A673 (cell line): ENCODE measurements around the gene SELENOT. TPM values are rescaled to one million over a fixed set of nuclear protein-coding genes. Genes with fewer than 3 reads are reported as not detected.

Experiments used
- BruUV-seq: library from RNA; stranded (reverse); fragments of 400-500 nt; replicated peaks from 2 replicates; lab custom pipeline; 2021; lab: Mats Ljungman, UMichigan
- CTCF ChIA-PET: fragments of 300-600 bp; sonication (Branson Sonifier 250); formaldehyde crosslinking; loops from one replicate; lab custom pipeline; 2022; ENCODE audit warnings: antibody characterized with exemption; lab: Charles Lee
- POLR2A ChIA-PET: fragments of 300-600 bp; sonication (Branson Sonifier 250); formaldehyde crosslinking; loops from one replicate; lab custom pipeline; 2022; ENCODE audit warnings: antibody characterized with exemption; ENCODE audit not compliant: low non-redundant PET; lab: Charles Lee
- DNase-seq: peaks from one replicate; pipeline ENCODE4 v3.0.0-alpha.2; 2015; ENCODE audit warnings: low spot score
- H3K27ac ChIP-seq: fragments of 200-600 bp; sonication (generic); 2 replicates; pipeline ENCODE4 v1.5.1; 2016; ENCODE audit warnings: mixed run types, low read depth, mild to moderate bottlenecking, mixed read lengths, antibody characterized with exemption, low read length; ENCODE audit not compliant: poor library complexity, severe bottlenecking
- H3K27me3 ChIP-seq: fragments of 200-600 bp; sonication (generic); replicated peaks from 2 replicates; pipeline ENCODE4 v1.6.1; 2017; ENCODE audit warnings: mixed run types, low read depth, mild to moderate bottlenecking, mixed read lengths, antibody characterized with exemption, low read length; ENCODE audit not compliant: insufficient read depth, poor library complexity
- H3K36me3 ChIP-seq: fragments of 200-600 bp; sonication (generic); 2 replicates; pipeline ENCODE4 v1.6.1; 2016; ENCODE audit warnings: mixed run types, mild to moderate bottlenecking, mixed read lengths, antibody characterized with exemption, low read length; ENCODE audit not compliant: insufficient read depth, poor library complexity, severe bottlenecking
- H3K4me1 ChIP-seq: fragments of 200-600 bp; sonication (generic); 2 replicates; pipeline ENCODE4 v1.6.1; 2017; ENCODE audit warnings: mixed run types, mild to moderate bottlenecking, mixed read lengths, antibody characterized with exemption, low read length; ENCODE audit not compliant: insufficient read depth, poor library complexity, severe bottlenecking
- H3K4me3 ChIP-seq: fragments of 200-600 bp; sonication (generic); 2 replicates; pipeline ENCODE4 v1.5.1; 2016; ENCODE audit warnings: low read depth, mixed run types, mild to moderate bottlenecking, mixed read lengths, low read length; ENCODE audit not compliant: poor library complexity, severe bottlenecking
- H3K9me3 ChIP-seq: fragments of 200-600 bp; sonication (generic); 2 replicates; pipeline ENCODE4 v1.6.1; 2016; ENCODE audit warnings: mixed run types, low read depth, mild to moderate bottlenecking, mixed read lengths, antibody characterized with exemption, low read length; ENCODE audit not compliant: poor library complexity, severe bottlenecking
- CTCF ChIP-seq: fragments of 300-800, 200-600 bp; sonication (generic); conservative IDR thresholded peaks from 2 replicates; pipeline ENCODE4 v1.5.1; 2017; ENCODE audit warnings: low read depth, mild to moderate bottlenecking, antibody characterized with exemption, low read length, moderate library complexity, mixed read lengths
- EZH2 ChIP-seq: fragments of 200-600 bp; sonication (generic); IDR thresholded peaks from 2 replicates; pipeline ENCODE4 v1.6.1; 2017; ENCODE audit warnings: borderline replicate concordance, low read depth, mild to moderate bottlenecking, mixed read lengths, antibody characterized with exemption, low read length; ENCODE audit not compliant: poor library complexity, severe bottlenecking
- intact Hi-C: fragments of 100-400 bp; cut with micrococcal nuclease; formaldehyde crosslinking; loops from one replicate; pipeline ENCODE4 v1.10.0; 2022; ENCODE audit not compliant: unreplicated experiment
- total RNA-seq: library from RNA; stranded (reverse); gene quantifications from 2 replicates; pipeline ENCODE4 v1.2.3, GENCODE V29; 2021

Gene SELENOT
- total RNA-seq, 1 experiment from 2014 or later: 108 TPM

- no TSS peak for BruUV-seq
- TF ChIP-seq CTCF: no peak
- TF ChIP-seq EZH2: no peak
- Histone ChIP-seq H3K36me3 (peaks cover 36% of the 10 kb centered on the region), H3K4me3 (no peak overlapping the region), H3K27me3 (no peaks in the 10 kb centered on the region), H3K27ac (no peak overlapping the region), H3K4me1 (peaks cover 4% of the 10 kb centered on the region), H3K9me3 (no peaks in the 10 kb centered on the region)
- intact Hi-C loops: no loop called here
- no peak for DNase-seq
- ChIA-PET CTCF (no interaction called here), POLR2A (no interaction called here)
Measured at GRCh38 chr3:150623945-150624344, 20.8 kb downstream of the SELENOT start.

- H3K27ac ChIP-seq: no peak overlapping the region
- BruUV-seq: no TSS peak
- H3K27me3 ChIP-seq: no peaks in the 10 kb centered on the region
- CTCF ChIA-PET: no interaction called here
- intact Hi-C loops: no loop called here
- H3K4me1 ChIP-seq: peaks cover 4% of the 10 kb centered on the region
- TF ChIP-seq EZH2 (no peak), CTCF (no peak)
- H3K9me3 ChIP-seq: no peaks in the 10 kb centered on the region
- peaks cover 36% of the 10 kb centered on the region for H3K36me3 ChIP-seq
- DNase-seq: no peak
- POLR2A ChIA-PET: no interaction called here
- H3K4me3 ChIP-seq: no peak overlapping the region
Measured at GRCh38 chr3:150626148-150626930, 23.2 kb downstream of the SELENOT start.

- ChIA-PET CTCF (no interaction called here), POLR2A (no interaction called here)
- Histone ChIP-seq H3K4me3 (no peak overlapping the region), H3K4me1 (peaks cover 4% of the 10 kb centered on the region), H3K27me3 (no peaks in the 10 kb centered on the region), H3K36me3 (peaks cover 36% of the 10 kb centered on the region), H3K27ac (no peak overlapping the region), H3K9me3 (no peaks in the 10 kb centered on the region)
- DNase-seq: no peak
- intact Hi-C loops: no loop called here
- TF ChIP-seq CTCF (no peak), EZH2 (no peak)
- no TSS peak for BruUV-seq
Measured at GRCh38 chr3:150627557-150627956, 24.4 kb downstream of the SELENOT start.
